Erythroblast (primary cell): ENCODE data around the gene RAB20.

Experiments used
- GATA1 ChIP-seq: IDR thresholded peaks from 2 replicates; pipeline ENCODE4 v1.6.1; 2011; ENCODE audit warnings: low read depth, mild to moderate bottlenecking, control low read depth, low read length, moderate library complexity
- POLR2A ChIP-seq: IDR thresholded peaks from 2 replicates; pipeline ENCODE4 v1.6.1; 2011; ENCODE audit warnings: mild to moderate bottlenecking, low read length

DNA sequence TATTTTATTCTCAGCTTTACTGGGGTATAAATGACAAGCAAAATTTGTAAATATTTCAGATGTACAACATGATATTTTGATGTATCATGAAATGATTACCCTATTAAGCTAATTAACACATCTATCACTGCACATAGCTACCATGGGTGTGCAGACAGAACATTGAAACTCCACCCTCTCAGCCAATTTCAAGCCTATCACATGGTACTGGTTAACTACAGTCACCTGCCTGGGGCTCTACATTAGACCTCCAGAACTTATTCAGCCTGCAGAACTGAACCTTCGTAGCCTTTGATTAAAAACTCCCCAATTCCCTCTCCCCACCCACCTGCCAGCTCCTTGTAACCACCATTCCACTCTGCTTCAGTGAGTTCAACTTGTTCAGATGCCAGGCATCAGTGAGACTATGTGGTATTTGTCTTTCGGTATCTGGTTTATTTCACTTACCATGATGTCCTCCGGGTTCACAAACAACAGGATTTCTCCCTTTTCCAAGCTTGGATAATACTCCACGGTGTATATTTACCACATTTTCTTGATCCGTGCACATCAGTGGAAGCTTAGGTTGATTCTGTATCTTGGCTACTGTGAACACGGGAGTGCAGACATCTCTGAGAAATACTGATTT is 19.2 kb downstream of the RAB20 start:
- TF ChIP-seq POLR2A, result no peak
- no peak for TF ChIP-seq GATA1
